HG02981 (cell line): ENCODE measurements around the gene SYNGR2.
A peak's percentile ranks its signal among the peaks of the same experiment; 100 is the strongest.
"Not testable (repeated sequence)": the region's sequence is repeated elsewhere in the genome, so short reads cannot be mapped to it uniquely, and the experiment has no call there.

Experiments
- ATAC-seq: cut with Tn5 transposase; IDR thresholded peaks from one replicate; pipeline ENCODE4 v1.9.1; 2021; ENCODE audit warnings: mild to moderate bottlenecking, moderate library complexity; ENCODE audit not compliant: unreplicated experiment

SYNGR2 gene

DNA sequence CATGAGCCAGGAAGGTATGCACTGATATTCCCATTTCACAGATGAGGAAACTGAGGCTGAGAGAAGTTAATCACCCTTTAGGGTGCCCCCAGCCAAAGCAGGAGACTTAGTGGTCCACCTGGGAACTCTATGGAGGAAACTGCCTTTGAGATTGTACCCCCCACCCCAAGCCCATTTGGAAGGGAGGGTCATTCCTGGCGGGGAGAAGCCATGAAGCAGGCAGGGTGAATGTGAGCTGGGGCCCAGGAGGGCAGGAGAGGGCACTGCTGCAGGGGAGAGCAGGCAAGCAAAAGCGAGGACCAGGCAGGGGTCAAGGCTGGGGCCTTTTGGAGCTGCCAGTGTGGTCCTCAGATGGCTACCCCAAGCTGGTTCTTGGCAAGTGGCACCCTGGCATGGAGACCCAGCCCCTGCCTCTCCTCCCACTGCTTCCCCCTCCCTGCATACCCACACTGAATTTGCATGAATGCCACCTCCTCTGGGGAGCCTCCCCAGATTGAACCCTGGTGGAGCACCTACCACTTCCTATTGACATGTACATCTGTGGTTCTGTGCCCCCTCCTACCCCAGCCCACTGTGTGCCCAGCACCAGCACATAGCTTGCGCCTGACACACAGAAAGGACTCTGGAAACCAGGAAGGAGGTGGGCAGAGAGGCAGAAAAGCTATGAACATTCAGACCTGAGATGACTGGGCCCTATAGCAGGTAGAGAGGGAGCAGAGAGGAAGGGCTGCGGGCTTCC is 38.9 kb upstream of the SYNGR2 start:
- no peak for ATAC-seq

DNA sequence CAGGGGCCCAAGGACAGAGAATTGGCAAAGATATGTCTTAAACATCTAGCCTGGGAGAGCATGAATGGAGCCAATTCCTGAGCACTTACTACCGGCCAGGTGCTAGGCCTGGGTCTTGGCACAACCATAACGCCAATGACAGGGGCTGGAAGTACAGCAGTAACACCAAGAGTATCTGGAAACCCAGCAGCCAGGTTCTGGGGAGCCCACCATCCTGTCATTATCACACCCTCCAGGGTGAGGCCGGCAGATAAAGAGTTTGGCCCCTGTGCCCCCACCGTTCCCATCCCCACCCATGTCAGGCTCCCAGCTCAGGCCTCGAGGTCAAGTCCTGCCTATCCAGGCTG is 38.3 kb upstream of the SYNGR2 start:
- ATAC-seq, result no peak

DNA sequence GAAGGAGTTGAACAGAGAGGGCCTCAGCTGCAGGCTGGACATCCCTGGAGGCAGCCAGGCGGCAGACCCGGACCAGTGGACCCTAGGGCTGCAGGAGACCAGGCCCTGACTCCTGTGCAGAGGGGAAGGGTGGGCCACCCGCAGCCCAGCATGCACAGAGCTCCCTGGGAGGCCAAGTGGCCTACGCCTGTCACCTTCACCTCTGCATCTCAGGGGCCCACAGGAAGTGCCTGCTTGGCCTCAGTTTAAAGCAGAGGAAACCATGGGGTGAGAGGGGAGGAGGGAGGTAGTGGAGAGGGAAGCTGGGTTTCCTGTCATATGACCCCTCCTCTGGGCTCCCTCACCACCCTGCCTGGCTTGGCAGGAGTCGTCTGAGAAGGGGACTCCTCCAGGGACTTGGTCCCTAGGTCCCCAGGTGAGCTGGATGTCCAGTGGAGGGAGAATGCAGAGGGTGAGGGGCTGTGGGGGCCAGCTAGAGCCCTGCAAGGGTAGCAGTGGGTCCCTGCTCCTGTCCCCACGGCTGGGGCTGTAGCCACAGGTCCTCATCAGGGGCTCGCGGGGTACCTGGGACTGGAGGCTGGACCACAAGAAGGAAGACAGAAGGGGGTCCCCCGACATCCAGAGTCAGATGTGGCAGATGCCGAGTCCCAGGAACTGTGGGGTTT is 37.8 kb upstream of the SYNGR2 start, which contains the start of gene TMC8:
Gene TMC8, plus strand, starts transcription at position 335 of the 665 bp plus-strand sequence. CDS start 818 bp downstream, outside the sequence.
- peak; percentile 26 for ATAC-seq

DNA sequence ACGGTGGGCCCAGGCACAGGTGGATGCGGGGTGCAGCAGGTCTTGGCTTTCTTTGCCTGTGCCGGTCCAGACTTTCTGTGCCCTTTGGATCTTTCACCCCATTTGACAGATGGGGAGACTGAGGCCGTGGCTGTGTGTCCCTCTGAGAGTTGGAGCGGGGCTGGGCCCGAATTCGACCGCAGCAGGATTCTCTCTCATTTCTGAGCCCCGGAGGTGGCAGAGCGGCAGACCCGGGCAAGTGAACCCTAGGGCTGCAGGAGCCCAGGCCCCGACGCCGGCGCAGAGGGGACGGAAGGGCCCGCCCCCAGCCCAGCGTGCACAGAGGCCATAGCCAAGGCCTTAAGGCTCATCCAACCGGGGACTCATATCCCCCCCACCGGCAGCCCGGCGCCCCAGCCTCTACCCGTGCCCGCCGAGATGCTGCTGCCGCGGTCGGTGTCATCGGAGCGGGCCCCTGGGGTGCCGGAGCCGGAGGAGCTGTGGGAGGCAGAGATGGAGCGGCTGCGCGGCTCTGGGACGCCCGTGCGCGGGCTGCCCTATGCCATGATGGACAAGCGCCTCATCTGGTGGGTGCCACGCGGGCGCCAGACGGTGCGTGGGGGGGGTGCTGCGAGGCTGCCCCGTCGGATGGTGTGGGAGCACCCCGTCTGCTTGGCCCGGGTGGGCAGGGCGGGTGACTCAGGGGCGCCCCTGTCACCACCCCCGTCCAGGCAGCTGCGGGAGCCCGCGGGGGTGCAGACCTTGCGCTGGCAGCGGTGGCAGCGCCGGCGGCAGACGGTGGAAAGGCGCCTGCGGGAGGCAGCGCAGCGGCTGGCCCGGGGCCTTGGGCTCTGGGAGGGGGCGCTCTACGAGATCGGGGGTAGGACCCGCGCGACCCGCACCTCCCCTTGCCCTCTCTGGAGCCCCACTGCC is 37.0 kb upstream of the SYNGR2 start:
- ATAC-seq, result no peak

DNA sequence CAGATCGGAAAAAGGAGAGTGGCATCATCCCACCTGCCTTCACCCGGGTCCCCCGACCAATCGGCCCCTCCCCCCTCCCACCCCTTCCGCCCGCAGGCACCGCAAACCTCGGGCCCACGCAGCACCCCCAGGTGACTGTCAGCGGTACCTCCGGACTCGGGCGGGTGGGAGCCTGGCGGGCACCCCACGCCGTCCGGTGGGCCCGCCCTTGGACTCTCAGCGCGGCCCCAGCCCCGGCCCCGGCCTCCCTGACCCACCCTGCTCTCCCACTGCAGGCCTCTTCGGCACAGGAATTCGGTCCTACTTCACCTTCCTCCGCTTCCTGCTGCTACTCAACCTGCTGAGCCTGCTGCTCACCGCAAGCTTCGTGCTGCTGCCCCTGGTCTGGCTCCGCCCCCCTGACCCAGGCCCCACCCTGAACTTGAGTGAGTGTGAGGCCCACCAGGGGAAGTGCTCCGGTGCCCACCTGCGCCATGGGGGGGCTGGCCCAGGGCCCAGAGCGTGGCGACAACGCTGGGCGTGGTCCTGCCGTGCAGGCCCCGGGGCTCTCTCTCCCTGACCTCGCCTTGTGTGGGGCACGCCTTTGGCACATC is 36.2 kb upstream of the SYNGR2 start:
- ATAC-seq, result no peak

DNA sequence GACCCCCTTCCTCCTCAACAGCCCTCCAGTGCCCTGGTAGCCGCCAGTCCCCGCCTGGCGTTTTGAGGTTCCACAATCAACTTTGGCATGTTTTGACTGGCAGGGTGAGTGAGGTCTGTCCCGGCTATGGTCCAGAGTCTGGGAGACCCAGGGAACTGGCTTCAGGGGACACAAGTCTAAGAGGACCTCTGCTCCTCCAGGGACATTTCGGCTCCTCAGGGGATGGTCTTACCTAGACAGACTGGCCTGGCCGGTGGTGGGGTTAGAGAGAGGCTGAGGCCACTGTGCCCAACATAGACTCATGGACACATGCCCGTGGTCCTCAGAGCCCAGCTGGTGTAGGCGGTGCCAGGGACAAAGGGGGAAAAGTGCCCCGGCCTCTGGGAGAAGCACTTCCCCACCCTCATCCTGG is 35.6 kb upstream of the SYNGR2 start:
- no peak for ATAC-seq

DNA sequence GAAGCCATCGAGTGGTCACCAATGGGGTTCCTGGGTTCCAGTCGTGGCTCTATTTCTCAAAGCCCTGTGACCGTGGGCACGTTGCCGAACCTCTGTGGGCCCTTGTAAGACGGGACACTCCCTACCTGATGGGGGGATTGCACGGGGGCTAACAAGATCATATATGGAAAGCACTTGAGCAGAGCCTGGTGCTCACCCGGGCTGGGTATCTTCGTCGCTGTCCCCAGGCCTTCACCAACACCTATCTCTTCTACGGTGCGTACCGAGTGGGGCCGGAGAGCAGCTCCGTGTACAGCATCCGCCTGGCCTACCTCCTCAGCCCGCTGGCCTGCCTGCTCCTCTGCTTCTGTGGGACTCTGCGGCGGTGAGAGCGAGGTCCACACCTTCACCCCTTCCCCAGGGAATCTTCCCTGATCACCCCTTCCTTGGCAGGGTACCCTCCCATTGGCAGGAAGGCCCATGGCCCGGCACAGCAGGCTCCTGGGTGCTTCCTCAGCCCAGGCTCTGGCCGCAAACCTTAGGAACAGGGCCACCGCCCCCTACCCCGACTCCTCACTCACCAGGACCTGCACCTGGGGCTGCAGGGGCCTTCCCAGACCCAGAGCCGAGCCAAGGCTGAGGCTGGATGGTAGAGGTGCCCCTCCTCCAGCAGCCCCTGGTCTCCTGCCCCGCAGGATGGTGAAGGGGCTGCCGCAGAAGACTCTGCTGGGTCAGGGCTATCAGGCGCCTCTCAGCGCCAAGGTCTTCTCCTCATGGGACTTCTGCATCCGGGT is 35.0 kb upstream of the SYNGR2 start:
- ATAC-seq, result no peak

DNA sequence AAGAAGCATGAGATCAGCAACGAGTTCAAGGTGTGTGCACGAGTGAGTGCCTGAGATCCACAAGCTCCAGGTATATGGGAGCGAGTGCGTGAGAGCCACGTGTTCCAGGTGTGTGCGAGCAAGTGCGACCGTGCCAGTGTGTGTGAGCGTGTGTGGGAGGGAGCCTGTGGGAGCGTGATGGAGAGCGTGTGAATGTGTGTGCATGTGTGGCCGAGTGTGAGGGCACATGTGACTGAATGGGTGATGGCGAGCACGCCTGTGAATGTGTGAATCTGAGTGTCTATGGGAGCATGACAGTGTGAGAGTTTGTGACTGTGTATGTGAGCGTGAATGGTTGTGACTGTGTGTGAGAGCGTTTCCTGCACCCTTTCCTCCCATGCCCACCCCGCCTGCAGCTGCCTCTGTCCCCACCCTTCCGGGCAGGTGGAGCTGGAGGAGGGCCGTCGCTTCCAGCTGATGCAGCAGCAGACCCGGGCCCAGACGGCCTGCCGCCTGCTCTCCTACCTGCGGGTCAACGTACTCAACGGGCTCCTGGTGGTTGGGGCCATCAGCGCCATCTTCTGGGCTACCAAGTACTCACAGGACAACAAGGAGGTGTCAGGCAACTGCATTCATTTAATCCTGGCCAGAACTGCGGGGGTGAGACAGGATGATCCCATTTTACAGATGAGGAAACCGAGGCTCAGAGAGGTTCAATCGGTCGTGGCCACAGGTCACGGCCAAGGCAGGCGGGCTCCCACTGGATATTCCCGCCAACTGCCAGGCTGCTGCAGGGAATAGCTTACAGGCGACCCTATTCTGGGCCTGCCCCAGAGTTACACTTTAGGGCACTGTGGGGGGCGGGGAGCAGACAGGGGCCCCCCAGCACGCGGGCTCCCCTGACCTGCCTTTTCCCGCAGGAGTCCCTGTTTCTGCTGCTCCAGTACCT is 34.1 kb upstream of the SYNGR2 start:
- no peak for ATAC-seq

DNA sequence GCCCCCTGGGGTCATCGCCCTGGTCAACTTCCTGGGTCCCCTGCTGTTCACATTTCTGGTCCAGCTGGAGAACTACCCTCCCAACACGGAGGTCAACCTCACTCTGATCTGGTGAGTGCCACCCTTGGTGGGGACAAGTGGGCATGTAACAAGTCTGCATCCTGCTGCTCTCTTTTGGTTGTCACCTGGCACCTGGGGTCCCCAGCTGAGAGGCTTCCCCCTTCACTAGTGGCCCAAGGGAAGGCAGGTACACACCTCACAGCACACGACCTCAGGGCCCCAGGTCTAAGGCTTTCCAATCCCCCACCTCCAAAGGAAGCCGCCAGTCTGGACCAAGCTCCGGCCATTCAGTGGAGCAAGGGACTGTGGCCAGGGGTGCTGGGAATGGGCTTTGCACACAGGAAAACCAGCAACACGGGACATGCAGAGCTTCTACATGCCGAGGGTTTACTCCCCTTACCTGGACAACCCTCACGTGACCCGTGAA is 33.4 kb upstream of the SYNGR2 start:
- ATAC-seq, result no peak

DNA sequence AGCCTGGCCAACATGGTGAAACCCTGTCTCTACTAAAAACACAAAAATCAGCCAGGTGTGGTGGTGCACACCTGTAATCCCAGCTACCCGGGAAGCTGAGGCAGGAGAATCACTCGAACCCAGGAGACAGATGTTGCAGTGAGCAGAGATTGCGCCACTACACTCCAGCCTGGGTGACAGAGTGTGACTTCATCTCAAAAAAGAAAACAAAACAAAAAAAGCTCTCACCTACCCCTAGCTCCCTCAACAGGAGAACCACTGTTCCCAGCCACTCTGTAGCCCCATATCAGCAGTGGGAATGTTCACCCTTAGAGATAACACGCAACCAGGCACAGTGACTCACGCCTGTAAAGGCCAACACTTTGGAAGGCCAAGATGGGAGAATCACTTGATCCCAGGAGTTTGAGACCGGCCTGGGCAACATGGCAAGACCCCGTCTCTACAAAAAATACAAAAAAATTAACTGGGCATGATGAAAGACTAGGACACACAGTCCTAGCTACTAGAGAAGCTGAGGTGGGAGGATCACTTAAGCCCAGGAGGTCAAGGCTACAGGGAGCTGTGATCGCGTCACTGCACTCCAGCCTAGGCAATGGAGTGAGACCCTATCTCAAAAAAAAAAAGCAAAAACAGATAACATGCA is 32.4 kb upstream of the SYNGR2 start:
- no peak for ATAC-seq

DNA sequence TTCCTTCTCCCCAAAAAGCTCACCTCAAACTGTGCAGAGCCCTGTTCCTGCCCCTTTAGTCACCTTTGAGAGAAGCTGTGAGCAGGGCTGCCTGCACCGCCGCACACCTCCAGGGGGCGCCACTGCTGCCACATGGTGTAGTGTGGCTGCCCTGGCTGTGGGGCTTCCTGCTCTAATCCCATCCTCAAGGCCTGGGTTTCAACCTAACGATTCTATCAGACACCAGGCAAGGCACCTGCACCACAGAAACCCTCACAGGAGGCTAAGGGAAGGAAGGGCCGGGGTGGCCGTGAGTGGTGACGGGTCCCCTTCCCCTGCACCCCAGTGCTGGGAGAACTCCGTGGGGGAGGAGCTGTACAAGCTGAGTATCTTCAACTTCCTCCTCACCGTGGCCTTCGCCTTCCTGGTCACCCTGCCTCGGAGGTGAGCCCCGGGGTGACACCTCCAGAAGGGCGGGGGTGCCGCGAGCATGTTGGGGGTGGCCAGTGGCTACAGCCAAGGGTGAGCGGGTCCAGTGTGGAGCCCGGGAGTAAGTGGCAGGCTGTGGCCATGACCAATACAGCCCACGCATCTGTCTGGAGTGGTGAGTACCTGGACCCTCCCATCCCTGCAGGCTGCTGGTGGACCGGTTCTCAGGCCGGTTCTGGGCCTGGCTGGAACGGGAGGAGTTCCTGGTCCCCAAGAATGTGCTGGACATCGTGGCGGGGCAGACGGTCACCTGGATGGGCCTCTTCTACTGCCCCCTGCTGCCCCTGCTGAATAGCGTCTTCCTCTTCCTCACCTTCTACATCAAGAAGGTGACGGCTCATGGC is 30.8 kb upstream of the SYNGR2 start:
- no peak for ATAC-seq

DNA sequence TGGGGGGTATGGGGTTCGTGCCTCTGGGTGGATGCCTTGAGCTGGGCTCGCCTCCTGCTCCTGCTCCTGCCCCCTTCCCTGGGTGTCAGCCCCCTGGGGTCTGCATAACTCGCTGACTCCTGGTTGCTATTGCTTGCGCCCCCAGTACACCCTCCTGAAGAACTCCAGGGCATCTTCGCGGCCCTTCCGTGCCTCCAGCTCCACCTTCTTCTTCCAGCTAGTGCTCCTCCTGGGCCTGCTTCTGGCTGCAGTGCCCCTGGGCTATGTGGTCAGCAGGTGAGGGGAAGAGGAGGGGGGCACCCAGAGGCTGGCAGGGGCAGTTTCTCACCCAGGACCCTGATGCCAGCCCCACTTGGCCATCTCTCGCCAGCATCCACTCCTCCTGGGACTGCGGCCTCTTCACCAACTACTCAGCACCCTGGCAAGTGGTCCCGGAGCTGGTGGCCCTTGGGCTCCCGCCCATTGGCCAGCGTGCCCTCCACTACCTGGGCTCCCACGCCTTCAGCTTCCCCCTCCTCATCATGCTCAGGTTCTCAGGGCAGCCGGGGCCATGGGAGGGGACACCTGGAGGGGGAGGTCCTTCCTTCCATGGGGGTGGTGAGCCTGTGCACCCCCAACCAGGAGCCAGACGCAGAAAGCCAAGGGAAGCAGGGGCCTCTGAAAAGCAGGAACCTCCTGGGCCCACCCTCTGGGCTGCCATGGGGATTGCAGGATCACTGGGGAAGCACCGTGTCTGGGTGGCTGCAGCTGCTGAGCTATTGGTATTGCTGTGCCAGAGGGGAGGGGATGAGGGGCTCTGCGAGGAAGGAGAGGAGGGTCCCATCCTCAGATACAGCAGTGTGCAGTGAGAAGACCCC is 29.9 kb upstream of the SYNGR2 start:
- ATAC-seq, result no peak

DNA sequence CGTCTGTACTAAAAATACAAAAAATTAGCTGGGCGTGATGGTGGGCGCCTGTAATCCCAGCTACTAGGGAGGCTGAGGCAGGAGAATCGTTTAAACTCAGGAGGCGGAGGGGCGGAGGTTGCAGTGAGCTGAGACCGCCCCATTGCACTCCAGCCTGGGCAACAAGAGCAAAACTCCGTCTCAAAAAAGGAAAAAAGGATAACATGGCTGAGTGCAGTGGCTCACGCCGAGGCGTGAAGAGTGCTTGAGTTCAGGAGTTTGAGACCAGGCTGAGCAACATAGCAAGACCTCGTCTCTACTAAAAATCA is 28.6 kb upstream of the SYNGR2 start:
- ATAC-seq, result not testable (repeated sequence)

DNA sequence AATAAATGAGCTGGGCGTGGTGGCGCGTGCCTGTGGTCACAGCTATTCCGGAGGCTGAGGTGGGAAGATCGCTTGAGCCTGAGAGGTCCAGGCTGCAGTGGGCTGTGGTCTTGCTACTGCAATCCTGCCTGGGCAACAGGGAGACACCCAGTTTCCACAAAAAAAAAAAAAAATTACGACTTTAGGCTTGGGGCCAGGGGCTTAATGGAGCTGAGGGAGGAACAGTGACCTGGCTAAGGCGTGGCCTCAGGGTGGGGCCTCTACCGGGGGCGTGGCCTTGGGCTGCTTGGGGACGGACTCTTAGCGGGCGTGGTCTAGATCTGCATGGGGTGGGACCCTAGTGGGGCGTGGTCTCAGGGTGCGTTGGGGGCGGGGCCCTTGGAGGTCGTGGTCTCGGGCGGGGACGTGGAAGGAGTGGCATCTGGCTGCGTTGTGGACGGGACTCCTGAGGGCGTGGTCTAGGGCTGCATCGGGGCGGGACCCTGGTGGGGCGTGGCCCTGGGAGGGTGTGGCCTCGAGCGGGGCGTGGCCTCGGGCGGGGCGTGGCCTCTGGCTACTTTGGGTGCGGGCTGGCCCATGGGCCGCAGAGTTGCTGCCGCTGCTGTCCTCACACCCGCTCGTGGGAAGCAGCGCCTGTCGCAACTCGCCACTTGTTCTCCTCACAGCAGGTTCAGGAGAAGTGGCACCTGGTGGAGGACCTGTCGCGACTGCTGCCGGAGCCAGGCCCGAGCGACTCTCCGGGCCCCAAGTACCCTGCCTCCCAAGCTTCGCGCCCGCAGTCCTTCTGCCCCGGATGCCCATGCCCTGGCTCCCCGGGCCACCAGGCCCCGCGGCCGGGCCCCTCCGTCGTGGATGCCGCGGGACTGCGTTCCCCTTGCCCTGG is 28.0 kb upstream of the SYNGR2 start:
- peak; percentile 76 for ATAC-seq

DNA sequence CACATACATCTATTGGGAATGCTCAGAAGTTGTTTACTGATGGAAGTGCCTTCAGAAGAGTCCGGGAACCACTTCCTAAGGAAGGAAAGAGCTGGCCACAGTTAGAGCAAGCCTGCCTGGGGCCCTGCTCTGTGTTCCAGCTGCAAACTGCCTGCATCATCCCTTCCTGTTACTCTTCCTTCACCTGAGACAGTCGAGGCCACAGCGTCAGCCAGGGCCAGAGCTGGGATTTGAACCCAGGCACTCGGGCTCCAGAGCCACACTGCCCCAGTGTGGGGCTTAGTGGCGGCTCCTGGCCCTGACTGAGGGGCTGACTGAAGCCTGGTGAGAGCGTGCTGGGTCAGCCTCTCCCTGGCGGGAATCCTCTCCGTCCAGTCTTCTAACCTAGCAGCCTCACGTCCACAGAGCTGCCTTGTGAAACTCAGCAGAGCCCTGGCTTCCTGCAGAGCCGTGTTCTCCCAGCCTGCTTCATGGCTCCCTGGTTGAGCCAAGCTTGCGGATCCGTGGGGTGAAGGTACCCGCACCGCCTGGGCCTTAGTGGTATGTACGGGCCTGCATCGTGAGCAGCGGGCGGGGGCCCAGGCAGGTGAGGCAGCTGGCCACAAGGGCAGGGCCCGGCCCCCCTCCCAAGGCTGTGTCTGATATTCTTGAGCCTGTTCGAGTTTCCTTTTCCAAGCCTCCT is 26.8 kb upstream of the SYNGR2 start:
- no peak for ATAC-seq
